Measurements from ENCODE around the gene ITGB4. TPM values are rescaled to one million over a fixed set of nuclear protein-coding genes. Genes with fewer than 3 reads are reported as not detected.

Gene ITGB4
- polyA plus RNA-seq, 1 of the 3 experiments (the other 2 are of a cell fraction) = 7.0 TPM

DNA sequence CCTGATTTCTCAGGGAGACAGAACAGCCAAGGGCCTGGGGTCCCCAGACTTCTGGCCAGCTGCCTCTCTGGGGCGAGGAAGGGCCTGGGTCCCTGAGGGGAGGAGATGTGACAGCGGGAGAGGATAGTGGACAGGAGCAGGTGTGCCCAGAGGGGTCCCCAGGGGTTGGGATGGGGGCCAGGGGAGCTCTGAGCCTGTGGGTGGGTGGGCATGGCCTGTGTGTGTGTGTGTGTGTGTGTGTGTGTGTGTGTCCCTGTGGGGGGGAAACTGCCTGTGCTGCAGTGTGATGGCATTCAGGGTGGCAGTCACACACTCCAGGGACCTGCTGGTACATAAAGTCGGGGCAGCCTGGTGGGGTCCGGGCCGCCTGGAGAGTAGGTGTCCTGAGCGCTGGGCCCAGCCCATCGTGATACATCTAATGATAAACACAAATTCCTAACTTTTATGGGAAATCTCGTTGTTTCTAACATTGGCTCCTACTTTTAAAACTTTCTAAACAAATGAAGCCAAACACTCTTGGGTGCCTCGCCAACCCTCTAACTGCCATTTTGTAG lies 1.4 kb downstream of the ITGB4 start:
- Histone ChIP-seq H4K20me1 (ENCODE audit: insufficient read depth) (no peaks in the 10 kb centered on the region), H3K27ac (ENCODE audit: low read depth in 2 of 2, low read length in 1 of 2) (no peak overlapping the region), H3K27me3 (ENCODE audit: insufficient read depth) (peaks cover 41% of the 10 kb centered on the region), H2AFZ (ENCODE audit: low read depth) (no peak overlapping the region), H3K4me1 (ENCODE audit: control insufficient read depth in 1 of 2, insufficient read depth in 2 of 2, low read depth in 1 of 2, low read length in 1 of 2) (peaks cover 0 to 4% of the 10 kb centered on the region in 2 experiments; a peak in 1 of 4 replicates), H3F3A (replicated peaks; ENCODE audit: insufficient read depth) (no peaks in the 10 kb centered on the region), H3K9ac (no peak overlapping the region), H3K36me3 (replicated peaks in 1 of 2; ENCODE audit: control insufficient read depth in 1 of 2, insufficient read depth in 2 of 2, low read length in 1 of 2) (no peaks in the 10 kb centered on the region), H3K4me3 (ENCODE audit: low read depth in 2 of 2, low read length in 1 of 2) (no peak overlapping the region), H3K79me2 (ENCODE audit: insufficient read depth) (no peaks in the 10 kb centered on the region), H3K9me2 (no peaks in the 10 kb centered on the region), H3K9me3 (no peaks in the 10 kb centered on the region), H3K4me2 (no peak overlapping the region)
- peak; percentile 41 for DNase-seq
- TF ChIP-seq, protein P1, sequence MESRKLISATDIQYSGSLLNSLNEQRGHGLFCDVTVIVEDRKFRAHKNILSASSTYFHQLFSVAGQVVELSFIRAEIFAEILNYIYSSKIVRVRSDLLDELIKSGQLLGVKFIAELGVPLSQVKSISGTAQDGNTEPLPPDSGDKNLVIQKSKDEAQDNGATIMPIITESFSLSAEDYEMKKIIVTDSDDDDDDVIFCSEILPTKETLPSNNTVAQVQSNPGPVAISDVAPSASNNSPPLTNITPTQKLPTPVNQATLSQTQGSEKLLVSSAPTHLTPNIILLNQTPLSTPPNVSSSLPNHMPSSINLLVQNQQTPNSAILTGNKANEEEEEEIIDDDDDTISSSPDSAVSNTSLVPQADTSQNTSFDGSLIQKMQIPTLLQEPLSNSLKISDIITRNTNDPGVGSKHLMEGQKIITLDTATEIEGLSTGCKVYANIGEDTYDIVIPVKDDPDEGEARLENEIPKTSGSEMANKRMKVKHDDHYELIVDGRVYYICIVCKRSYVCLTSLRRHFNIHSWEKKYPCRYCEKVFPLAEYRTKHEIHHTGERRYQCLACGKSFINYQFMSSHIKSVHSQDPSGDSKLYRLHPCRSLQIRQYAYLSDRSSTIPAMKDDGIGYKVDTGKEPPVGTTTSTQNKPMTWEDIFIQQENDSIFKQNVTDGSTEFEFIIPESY (IDR thresholded peaks at IDR 0.05; ENCODE audit: borderline replicate concordance, low read depth) = no peak
- TF ChIP-seq, protein P2, sequence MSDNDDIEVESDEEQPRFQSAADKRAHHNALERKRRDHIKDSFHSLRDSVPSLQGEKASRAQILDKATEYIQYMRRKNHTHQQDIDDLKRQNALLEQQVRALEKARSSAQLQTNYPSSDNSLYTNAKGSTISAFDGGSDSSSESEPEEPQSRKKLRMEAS (IDR thresholded peaks at IDR 0.05; ENCODE audit: low read depth) = no peak
- WGBS (ENCODE audit: low lambda C conversion rate) = 96% methylated on average over 9 of the region's 9 CpGs
- CTCF ChIA-PET = interaction anchor here (0.7 to 25.4 kb wide), 6 partner anchors 24 to 400 kb away, joined by 3 to 419 read pairs (median 4); partner anchors contain the start of gene SMIM5
- POLR2A ChIA-PET = no interaction called here

DNA sequence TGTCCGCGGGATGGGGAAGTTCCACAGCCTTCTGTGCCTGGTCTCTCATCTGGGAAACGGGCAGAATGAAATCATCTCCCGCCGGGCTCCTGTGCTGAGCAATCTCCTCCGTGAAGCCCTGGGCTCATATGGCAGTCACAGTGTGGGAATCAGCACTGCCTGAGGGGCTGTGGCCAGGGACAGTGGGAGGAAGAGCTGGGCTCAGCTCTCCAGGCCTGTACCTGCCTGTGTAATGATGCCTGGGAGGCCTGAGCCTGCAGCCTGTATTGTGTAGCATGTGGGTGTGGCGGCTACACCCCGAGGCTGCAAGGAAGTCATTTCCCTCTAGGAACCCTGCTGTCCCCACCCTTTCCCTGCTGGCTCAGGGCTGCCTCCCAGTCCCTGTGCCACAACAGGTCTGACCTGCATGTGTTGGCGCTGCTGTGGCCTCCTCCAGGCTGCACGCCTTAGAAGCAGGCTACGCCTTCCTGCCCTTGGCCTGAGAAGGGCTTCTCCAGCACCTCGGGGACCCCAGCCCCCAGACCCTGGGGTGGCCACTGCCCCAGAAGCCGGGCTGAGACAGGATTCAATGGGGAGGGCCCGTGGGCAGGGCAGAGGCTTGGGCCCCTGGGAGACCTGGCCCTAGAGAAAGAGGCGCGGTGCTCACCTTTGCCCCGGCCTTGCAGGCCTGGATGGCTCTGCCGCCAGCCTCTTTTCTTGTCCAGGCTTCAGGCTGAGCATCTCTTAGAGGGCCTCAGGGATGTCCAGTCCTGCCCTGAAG lies 2.1 kb downstream of the ITGB4 start:
- ChIA-PET CTCF (interaction anchor here (1.2 to 25.4 kb wide), 5 partner anchors 9 to 40 kb away, joined by 3 to 419 read pairs (median 6); no protein-coding TSS in a partner anchor), POLR2A (no interaction called here)
- peaks cover 0 to 4% of the 10 kb centered on the region in 2 experiments; a peak in 1 of 4 replicates for H3K4me1 ChIP-seq (ENCODE audit: control insufficient read depth in 1 of 2, insufficient read depth in 2 of 2, low read depth in 1 of 2, low read length in 1 of 2)
- H3K9me3 ChIP-seq = no peaks in the 10 kb centered on the region
- no peak overlapping the region for H3K27ac ChIP-seq (ENCODE audit: low read depth in 2 of 2, low read length in 1 of 2)
- H3K27me3 ChIP-seq (ENCODE audit: insufficient read depth) = peaks cover 35% of the 10 kb centered on the region
- no peak overlapping the region for H3K9ac ChIP-seq
- H3K36me3 ChIP-seq (replicated peaks in 1 of 2; ENCODE audit: control insufficient read depth in 1 of 2, insufficient read depth in 2 of 2, low read length in 1 of 2) = no peaks in the 10 kb centered on the region
- H3K9me2 ChIP-seq = no peaks in the 10 kb centered on the region
- H3K4me2 ChIP-seq = no peak overlapping the region
- no peak for DNase-seq
- no peaks in the 10 kb centered on the region for H3K79me2 ChIP-seq (ENCODE audit: insufficient read depth)
- no peaks in the 10 kb centered on the region for H3F3A ChIP-seq (replicated peaks; ENCODE audit: insufficient read depth)
- no peak overlapping the region for H3K4me3 ChIP-seq (ENCODE audit: low read depth in 2 of 2, low read length in 1 of 2)
- H4K20me1 ChIP-seq (ENCODE audit: insufficient read depth) = no peaks in the 10 kb centered on the region
- no peak overlapping the region for H2AFZ ChIP-seq (ENCODE audit: low read depth)
- 72% methylated on average over 13 of the region's 18 CpGs for WGBS (ENCODE audit: low lambda C conversion rate)
- TF ChIP-seq TAF1 (IDR thresholded peaks at IDR 0.05; ENCODE audit: borderline replicate concordance, low read depth, low read length) (no peak), POLR2AphosphoS5 (IDR thresholded peaks at IDR 0.05; ENCODE audit: low read depth, low read length) (no peak), NFIC (IDR thresholded peaks at IDR 0.05; ENCODE audit: borderline replicate concordance) (no peak), EZH2phosphoT487 (IDR thresholded peaks at IDR 0.05; ENCODE audit: borderline replicate concordance, low read depth) (no peak), EP300 (IDR thresholded peaks at IDR 0.05; ENCODE audit: borderline replicate concordance in 1 of 2, low read depth in 1 of 2, low read length in 1 of 2) (no peak), GATA2 (CRISPR knock-in tag; IDR thresholded peaks at IDR 0.05) (no peak), GABPA (IDR thresholded peaks at IDR 0.05; ENCODE audit: low read depth) (no peak), SIN3A (IDR thresholded peaks at IDR 0.05; ENCODE audit: borderline replicate concordance, low read depth, low read length) (no peak), ELF1 (IDR thresholded peaks at IDR 0.05) (no peak), FOXJ3 (CRISPR knock-in tag; IDR thresholded peaks at IDR 0.05) (no peak), FOXM1 (IDR thresholded peaks at IDR 0.05; ENCODE audit: low read depth) (no peak)
- TF ChIP-seq, protein P3, sequence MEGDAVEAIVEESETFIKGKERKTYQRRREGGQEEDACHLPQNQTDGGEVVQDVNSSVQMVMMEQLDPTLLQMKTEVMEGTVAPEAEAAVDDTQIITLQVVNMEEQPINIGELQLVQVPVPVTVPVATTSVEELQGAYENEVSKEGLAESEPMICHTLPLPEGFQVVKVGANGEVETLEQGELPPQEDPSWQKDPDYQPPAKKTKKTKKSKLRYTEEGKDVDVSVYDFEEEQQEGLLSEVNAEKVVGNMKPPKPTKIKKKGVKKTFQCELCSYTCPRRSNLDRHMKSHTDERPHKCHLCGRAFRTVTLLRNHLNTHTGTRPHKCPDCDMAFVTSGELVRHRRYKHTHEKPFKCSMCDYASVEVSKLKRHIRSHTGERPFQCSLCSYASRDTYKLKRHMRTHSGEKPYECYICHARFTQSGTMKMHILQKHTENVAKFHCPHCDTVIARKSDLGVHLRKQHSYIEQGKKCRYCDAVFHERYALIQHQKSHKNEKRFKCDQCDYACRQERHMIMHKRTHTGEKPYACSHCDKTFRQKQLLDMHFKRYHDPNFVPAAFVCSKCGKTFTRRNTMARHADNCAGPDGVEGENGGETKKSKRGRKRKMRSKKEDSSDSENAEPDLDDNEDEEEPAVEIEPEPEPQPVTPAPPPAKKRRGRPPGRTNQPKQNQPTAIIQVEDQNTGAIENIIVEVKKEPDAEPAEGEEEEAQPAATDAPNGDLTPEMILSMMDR (IDR thresholded peaks at IDR 0.05) = no peak
- TF ChIP-seq, protein P4, sequence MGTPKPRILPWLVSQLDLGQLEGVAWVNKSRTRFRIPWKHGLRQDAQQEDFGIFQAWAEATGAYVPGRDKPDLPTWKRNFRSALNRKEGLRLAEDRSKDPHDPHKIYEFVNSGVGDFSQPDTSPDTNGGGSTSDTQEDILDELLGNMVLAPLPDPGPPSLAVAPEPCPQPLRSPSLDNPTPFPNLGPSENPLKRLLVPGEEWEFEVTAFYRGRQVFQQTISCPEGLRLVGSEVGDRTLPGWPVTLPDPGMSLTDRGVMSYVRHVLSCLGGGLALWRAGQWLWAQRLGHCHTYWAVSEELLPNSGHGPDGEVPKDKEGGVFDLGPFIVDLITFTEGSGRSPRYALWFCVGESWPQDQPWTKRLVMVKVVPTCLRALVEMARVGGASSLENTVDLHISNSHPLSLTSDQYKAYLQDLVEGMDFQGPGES (IDR thresholded peaks at IDR 0.05; ENCODE audit: low read depth, low read length) = no peak
- TF ChIP-seq, protein P2 (IDR thresholded peaks at IDR 0.05; ENCODE audit: low read depth) = no peak
- TF ChIP-seq, protein P1 (IDR thresholded peaks at IDR 0.05; ENCODE audit: borderline replicate concordance, low read depth) = no peak

Measured in SK-N-SH (cell line).